Fibroblast of the aortic adventitia (primary cell): ENCODE measurements around the gene NDUFA13. TPM values are rescaled to one million over a fixed set of nuclear protein-coding genes. Genes with fewer than 3 reads are reported as not detected.

Experiments
- DNase-seq: peaks from one replicate; pipeline ENCODE4 v3.0.0-alpha.2; 2010; ENCODE audit warnings: low read depth
- H3K4me3 ChIP-seq: 2 replicates; pipeline ENCODE4 v1.5.1; 2011; ENCODE audit warnings: low read depth, mild to moderate bottlenecking, control low read depth, low read length, moderate library complexity
- CTCF ChIP-seq: IDR thresholded peaks from 2 replicates; pipeline ENCODE4 v1.5.1; 2011; ENCODE audit warnings: mild to moderate bottlenecking, low read length, control low read depth, inconsistent platforms; ENCODE audit not compliant: insufficient read depth
- total RNA-seq: library from RNA; depleted of rRNA; stranded (reverse); fragments of >200 nt; gene quantifications from 2 replicates; pipeline ENCODE4 v1.2.3, GENCODE V29; 2012; ENCODE audit warnings: low replicate concordance

The NDUFA13 gene
- total RNA-seq, 1 donor, result 127 TPM

- peak overlapping the region; percentile 32 for H3K4me3 ChIP-seq
- TF ChIP-seq CTCF, result peak; percentile 79
- DNase-seq, result peak; percentile 90
Measured at GRCh38 chr19:19490214-19490968, 25.6 kb upstream of the NDUFA13 start.

- no peak for TF ChIP-seq CTCF
- DNase-seq, result no peak
- H3K4me3 ChIP-seq, result no peak overlapping the region
Measured at GRCh38 chr19:19491321-19492025, 24.6 kb upstream of the NDUFA13 start.

GRCh38 chr19:19492026-19492610 lies 23.9 kb upstream of the NDUFA13 start:
- no peak overlapping the region for H3K4me3 ChIP-seq
- no peak for TF ChIP-seq CTCF
- DNase-seq, result no peak

- no peak for DNase-seq
- H3K4me3 ChIP-seq, result no peak overlapping the region
- TF ChIP-seq CTCF, result no peak
Measured at GRCh38 chr19:19493841-19494546, 22.0 kb upstream of the NDUFA13 start.

GRCh38 chr19:19495614-19496603 lies 20.1 kb upstream of the NDUFA13 start:
- no peak for TF ChIP-seq CTCF
- H3K4me3 ChIP-seq, result no peak overlapping the region
- DNase-seq, result no peak
